Hindlimb muscle (tissue), 1 donor: ENCODE data around the gene AREL1. TPM values are rescaled to one million over a fixed set of nuclear protein-coding genes. Genes with fewer than 3 reads are reported as not detected.

Experiments used
- polyA plus RNA-seq: library from polyadenylated mRNA; unstranded; fragments of 120-200 nt; gene quantifications from one replicate; pipeline ENCODE4 v1.2.1, GENCODE V29; 2013; ENCODE audit not compliant: insufficient read length

Gene AREL1
- polyA plus RNA-seq, 1 donor: 18.1 TPM

Other genes with a start within 250 kb of the AREL1 start
- gene NPC2, start 219.8 kb downstream of the AREL1 start, polyA plus RNA-seq: 82.5 TPM
- gene ISCA2, start 219.3 kb downstream of the AREL1 start, polyA plus RNA-seq: 22.7 TPM
- gene LTBP2, start 100.8 kb downstream of the AREL1 start, polyA plus RNA-seq: 5.4 TPM
- 37.9 TPM for gene FCF1, start 64 bp upstream of the AREL1 start, polyA plus RNA-seq
- gene YLPM1, start 50.2 kb upstream of the AREL1 start, polyA plus RNA-seq: 51.9 TPM
- 0.71 TPM for gene PROX2, start 163.1 kb upstream of the AREL1 start, polyA plus RNA-seq
- 75.8 TPM for gene DLST, start 168.8 kb upstream of the AREL1 start, polyA plus RNA-seq
- 14.3 TPM for gene RPS6KL1, start 210.2 kb upstream of the AREL1 start, polyA plus RNA-seq
- 51.0 TPM for gene PGF, start 242.5 kb upstream of the AREL1 start, polyA plus RNA-seq